ENCODE measurements around the gene PLEKHO2.

The PLEKHO2 gene

GRCh38 chr15:64891561-64891960 is 49.8 kb downstream of the PLEKHO2 start:
- in situ Hi-C loops (cut with HindIII; ENCODE audit: low sequenced_read_pairs), result no loop called here

GRCh38 chr15:64892847-64893403 is 51.2 kb downstream of the PLEKHO2 start:
- in situ Hi-C loops (cut with HindIII; ENCODE audit: low sequenced_read_pairs), result no loop called here

GRCh38 chr15:64893481-64894394 is 52.0 kb downstream of the PLEKHO2 start:
- in situ Hi-C loops (cut with HindIII; ENCODE audit: low sequenced_read_pairs), result no loop called here

GRCh38 chr15:64894395-64895056 is 52.8 kb downstream of the PLEKHO2 start:
- in situ Hi-C loops (cut with HindIII; ENCODE audit: low sequenced_read_pairs), result no loop called here

- in situ Hi-C loops (cut with HindIII; ENCODE audit: low sequenced_read_pairs), result no loop called here
Measured at GRCh38 chr15:64895285-64896065, 53.8 kb downstream of the PLEKHO2 start.

GRCh38 chr15:64896371-64897069 is 54.8 kb downstream of the PLEKHO2 start:
- in situ Hi-C loops (cut with HindIII; ENCODE audit: low sequenced_read_pairs), result no loop called here

GRCh38 chr15:64897345-64897985 is 55.8 kb downstream of the PLEKHO2 start:
- in situ Hi-C loops (cut with HindIII; ENCODE audit: low sequenced_read_pairs), result no loop called here

- in situ Hi-C loops (cut with HindIII; ENCODE audit: low sequenced_read_pairs), result no loop called here
Measured at GRCh38 chr15:64898406-64898805, 56.7 kb downstream of the PLEKHO2 start.

- in situ Hi-C loops (cut with HindIII; ENCODE audit: low sequenced_read_pairs), result no loop called here
Measured at GRCh38 chr15:64901141-64901540, 59.4 kb downstream of the PLEKHO2 start.

GRCh38 chr15:64901914-64902313 is 60.2 kb downstream of the PLEKHO2 start:
- in situ Hi-C loops (cut with HindIII; ENCODE audit: low sequenced_read_pairs), result no loop called here

GRCh38 chr15:64902863-64903262 is 61.1 kb downstream of the PLEKHO2 start:
- in situ Hi-C loops (cut with HindIII; ENCODE audit: low sequenced_read_pairs), result no loop called here

GRCh38 chr15:64903326-64903950 is 61.7 kb downstream of the PLEKHO2 start:
- in situ Hi-C loops (cut with HindIII; ENCODE audit: low sequenced_read_pairs), result no loop called here

- in situ Hi-C loops (cut with HindIII; ENCODE audit: low sequenced_read_pairs), result no loop called here
Measured at GRCh38 chr15:64904189-64904588, 62.5 kb downstream of the PLEKHO2 start.

- in situ Hi-C loops (cut with HindIII; ENCODE audit: low sequenced_read_pairs), result no loop called here
Measured at GRCh38 chr15:64905119-64905831, 63.6 kb downstream of the PLEKHO2 start.

GRCh38 chr15:64905941-64906340 is 64.2 kb downstream of the PLEKHO2 start:
- in situ Hi-C loops (cut with HindIII; ENCODE audit: low sequenced_read_pairs), result no loop called here

- in situ Hi-C loops (cut with HindIII; ENCODE audit: low sequenced_read_pairs), result no loop called here
Measured at GRCh38 chr15:64906402-64906801, 64.7 kb downstream of the PLEKHO2 start.

GRCh38 chr15:64907991-64908390 is 66.3 kb downstream of the PLEKHO2 start:
- in situ Hi-C loops (cut with HindIII; ENCODE audit: low sequenced_read_pairs), result no loop called here

GRCh38 chr15:64909546-64909945 is 67.8 kb downstream of the PLEKHO2 start:
- in situ Hi-C loops (cut with HindIII; ENCODE audit: low sequenced_read_pairs), result no loop called here

Data from DLD1 (cell line).